Measurements from ENCODE around the gene NAT16.

GRCh38 chr7:101177644-101178043, 2.4 kb downstream of the NAT16 start:
- TF ChIP-seq POLR2A (IDR thresholded peaks at IDR 0.05) (no peak), CTCF (IDR thresholded peaks at IDR 0.05) (no peak)

Data from body of pancreas (tissue), 4 donors.